A673 (cell line): Measurements from ENCODE around the gene PSMC5. TPM values are rescaled to one million over a fixed set of nuclear protein-coding genes. Genes with fewer than 3 reads are reported as not detected.
A peak's percentile ranks its signal among the peaks of the same experiment; 100 is the strongest.

Experiments
- BruUV-seq: library from RNA; stranded (reverse); fragments of 400-500 nt; replicated peaks from 2 replicates; lab custom pipeline; 2021; lab: Mats Ljungman, UMichigan
- CTCF ChIA-PET: fragments of 300-600 bp; sonication (Branson Sonifier 250); formaldehyde crosslinking; loops from one replicate; lab custom pipeline; 2022; ENCODE audit warnings: antibody characterized with exemption; lab: Charles Lee
- POLR2A ChIA-PET: fragments of 300-600 bp; sonication (Branson Sonifier 250); formaldehyde crosslinking; loops from one replicate; lab custom pipeline; 2022; ENCODE audit warnings: antibody characterized with exemption; ENCODE audit not compliant: low non-redundant PET; lab: Charles Lee
- DNase-seq: peaks from one replicate; pipeline ENCODE4 v3.0.0-alpha.2; 2015; ENCODE audit warnings: low spot score
- H3K27ac ChIP-seq: fragments of 200-600 bp; sonication (generic); 2 replicates; pipeline ENCODE4 v1.5.1; 2016; ENCODE audit warnings: mixed run types, low read depth, mild to moderate bottlenecking, mixed read lengths, antibody characterized with exemption, low read length; ENCODE audit not compliant: poor library complexity, severe bottlenecking
- H3K27me3 ChIP-seq: fragments of 200-600 bp; sonication (generic); replicated peaks from 2 replicates; pipeline ENCODE4 v1.6.1; 2017; ENCODE audit warnings: mixed run types, low read depth, mild to moderate bottlenecking, mixed read lengths, antibody characterized with exemption, low read length; ENCODE audit not compliant: insufficient read depth, poor library complexity
- H3K36me3 ChIP-seq: fragments of 200-600 bp; sonication (generic); 2 replicates; pipeline ENCODE4 v1.6.1; 2016; ENCODE audit warnings: mixed run types, mild to moderate bottlenecking, mixed read lengths, antibody characterized with exemption, low read length; ENCODE audit not compliant: insufficient read depth, poor library complexity, severe bottlenecking
- H3K4me1 ChIP-seq: fragments of 200-600 bp; sonication (generic); 2 replicates; pipeline ENCODE4 v1.6.1; 2017; ENCODE audit warnings: mixed run types, mild to moderate bottlenecking, mixed read lengths, antibody characterized with exemption, low read length; ENCODE audit not compliant: insufficient read depth, poor library complexity, severe bottlenecking
- H3K4me3 ChIP-seq: fragments of 200-600 bp; sonication (generic); 2 replicates; pipeline ENCODE4 v1.5.1; 2016; ENCODE audit warnings: low read depth, mixed run types, mild to moderate bottlenecking, mixed read lengths, low read length; ENCODE audit not compliant: poor library complexity, severe bottlenecking
- H3K9me3 ChIP-seq: fragments of 200-600 bp; sonication (generic); 2 replicates; pipeline ENCODE4 v1.6.1; 2016; ENCODE audit warnings: mixed run types, low read depth, mild to moderate bottlenecking, mixed read lengths, antibody characterized with exemption, low read length; ENCODE audit not compliant: poor library complexity, severe bottlenecking
- EZH2 ChIP-seq: fragments of 200-600 bp; sonication (generic); IDR thresholded peaks from 2 replicates; pipeline ENCODE4 v1.6.1; 2017; ENCODE audit warnings: borderline replicate concordance, low read depth, mild to moderate bottlenecking, mixed read lengths, antibody characterized with exemption, low read length; ENCODE audit not compliant: poor library complexity, severe bottlenecking
- intact Hi-C: fragments of 100-400 bp; cut with micrococcal nuclease; formaldehyde crosslinking; loops from one replicate; pipeline ENCODE4 v1.10.0; 2022; ENCODE audit not compliant: unreplicated experiment
- total RNA-seq: library from RNA; stranded (reverse); gene quantifications from 2 replicates; pipeline ENCODE4 v1.2.3, GENCODE V29; 2021
- TF ChIP-seq, protein P1 (sequence below): fragments of 300-800, 200-600 bp; sonication (generic); conservative IDR thresholded peaks from 2 replicates; pipeline ENCODE4 v1.5.1; 2017; ENCODE audit warnings: low read depth, mild to moderate bottlenecking, antibody characterized with exemption, low read length, moderate library complexity, mixed read lengths

Gene PSMC5
- total RNA-seq, 1 experiment from 2014 or later: 302 TPM

DNA sequence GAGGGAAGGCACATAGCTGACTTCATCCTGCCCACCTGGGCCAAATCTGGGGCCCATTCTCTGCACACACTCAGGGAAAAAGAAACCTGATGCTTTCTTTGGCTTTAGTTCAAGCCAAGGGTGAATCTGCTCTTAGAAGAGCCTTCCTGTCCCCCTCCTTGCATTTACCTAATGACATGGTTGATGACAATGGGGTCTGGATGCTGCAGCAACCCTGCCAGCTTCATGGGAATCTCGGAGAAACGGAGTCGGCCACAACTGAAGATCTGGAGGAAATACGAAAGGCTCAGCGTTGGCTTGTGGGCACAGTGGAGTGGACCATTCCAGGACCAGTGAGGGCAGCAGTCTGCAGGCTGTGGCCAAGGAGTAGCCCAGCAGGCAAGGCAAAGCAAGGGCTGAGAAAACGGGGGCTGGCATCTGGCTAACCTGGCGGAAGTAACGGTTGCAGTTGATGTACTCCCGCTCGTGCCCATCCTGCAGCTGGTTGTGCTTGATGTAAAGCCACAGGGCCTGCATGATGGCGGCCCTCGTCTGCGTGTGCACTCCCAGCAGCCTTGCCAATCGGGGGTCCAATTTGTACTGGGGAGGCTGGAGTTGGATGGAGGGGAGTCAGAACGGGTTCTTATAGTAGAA lies 6.6 kb downstream of the PSMC5 start:
- H3K4me3 ChIP-seq: no peak overlapping the region
- H3K9me3 ChIP-seq: no peaks in the 10 kb centered on the region
- peaks cover 28% of the 10 kb centered on the region for H3K4me1 ChIP-seq
- H3K27me3 ChIP-seq: no peaks in the 10 kb centered on the region
- peaks cover 79% of the 10 kb centered on the region for H3K36me3 ChIP-seq
- intact Hi-C loops: loop anchor here (2.0 kb wide), 1 partner anchor 133 kb away; the partner anchor contains the start of gene LIMD2
- POLR2A ChIA-PET: no interaction called here
- DNase-seq: no peak
- no peak overlapping the region for H3K27ac ChIP-seq
- BruUV-seq: no TSS peak
- TF ChIP-seq EZH2: no peak
- TF ChIP-seq, protein P1, sequence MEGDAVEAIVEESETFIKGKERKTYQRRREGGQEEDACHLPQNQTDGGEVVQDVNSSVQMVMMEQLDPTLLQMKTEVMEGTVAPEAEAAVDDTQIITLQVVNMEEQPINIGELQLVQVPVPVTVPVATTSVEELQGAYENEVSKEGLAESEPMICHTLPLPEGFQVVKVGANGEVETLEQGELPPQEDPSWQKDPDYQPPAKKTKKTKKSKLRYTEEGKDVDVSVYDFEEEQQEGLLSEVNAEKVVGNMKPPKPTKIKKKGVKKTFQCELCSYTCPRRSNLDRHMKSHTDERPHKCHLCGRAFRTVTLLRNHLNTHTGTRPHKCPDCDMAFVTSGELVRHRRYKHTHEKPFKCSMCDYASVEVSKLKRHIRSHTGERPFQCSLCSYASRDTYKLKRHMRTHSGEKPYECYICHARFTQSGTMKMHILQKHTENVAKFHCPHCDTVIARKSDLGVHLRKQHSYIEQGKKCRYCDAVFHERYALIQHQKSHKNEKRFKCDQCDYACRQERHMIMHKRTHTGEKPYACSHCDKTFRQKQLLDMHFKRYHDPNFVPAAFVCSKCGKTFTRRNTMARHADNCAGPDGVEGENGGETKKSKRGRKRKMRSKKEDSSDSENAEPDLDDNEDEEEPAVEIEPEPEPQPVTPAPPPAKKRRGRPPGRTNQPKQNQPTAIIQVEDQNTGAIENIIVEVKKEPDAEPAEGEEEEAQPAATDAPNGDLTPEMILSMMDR: no peak
- CTCF ChIA-PET: interaction anchor here (0.6 to 0.7 kb wide), 3 partner anchors 9 to 212 kb away, joined by 3 to 4 read pairs (median 3); partner anchors contain the start of genes CCDC47, DDX42 and MAP3K3

DNA sequence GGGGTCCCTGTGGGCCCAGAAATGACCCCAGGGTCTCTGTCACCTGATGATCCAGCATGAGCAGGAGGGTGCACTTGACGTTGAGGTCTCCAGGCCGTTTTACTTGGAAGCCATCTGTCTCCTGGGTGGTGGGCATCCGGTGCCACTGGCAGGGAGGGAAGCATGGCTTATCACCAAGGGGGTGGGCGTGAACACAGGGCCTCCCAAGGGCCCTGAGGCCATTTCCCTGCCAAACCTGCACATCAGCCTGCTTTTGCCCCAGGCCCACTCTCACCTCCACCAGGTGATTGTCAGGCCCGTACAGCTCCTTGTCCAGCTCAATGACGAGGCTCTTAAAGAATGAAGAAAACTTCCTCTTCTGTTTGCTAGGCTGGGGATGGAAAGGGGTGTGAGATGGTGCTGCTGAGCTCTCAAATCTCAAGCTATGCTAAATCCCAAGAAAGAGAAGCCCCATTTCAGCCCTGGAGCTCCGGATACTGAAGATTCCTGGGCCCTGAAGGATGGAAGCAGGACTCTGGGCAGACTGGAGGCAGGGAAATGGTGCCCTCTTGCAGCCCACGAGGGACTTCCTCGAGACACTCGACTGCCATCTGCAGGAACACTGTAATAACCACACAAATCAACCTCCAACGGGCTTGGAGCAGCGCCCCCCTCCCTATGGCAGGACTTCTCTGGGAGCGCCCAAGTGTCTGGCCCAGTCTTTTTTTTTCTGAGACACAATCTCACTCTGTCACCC lies 7.4 kb downstream of the PSMC5 start:
- Histone ChIP-seq H3K27ac (no peak overlapping the region), H3K27me3 (no peaks in the 10 kb centered on the region), H3K9me3 (no peaks in the 10 kb centered on the region), H3K36me3 (peaks cover 72% of the 10 kb centered on the region), H3K4me1 (peaks cover 31% of the 10 kb centered on the region), H3K4me3 (no peak overlapping the region)
- ChIA-PET POLR2A (no interaction called here), CTCF (interaction anchor here (0.7 kb wide), 2 partner anchors 9 to 213 kb away, joined by 3 to 4 read pairs; partner anchors contain the start of gene MAP3K3)
- intact Hi-C loops: loop anchor here (2.0 kb wide), 1 partner anchor 134 kb away; the partner anchor contains the start of gene LIMD2
- TF ChIP-seq, protein P1: peak; percentile 93
- no peak for TF ChIP-seq EZH2
- BruUV-seq: no TSS peak
- DNase-seq: peak; percentile 95

DNA sequence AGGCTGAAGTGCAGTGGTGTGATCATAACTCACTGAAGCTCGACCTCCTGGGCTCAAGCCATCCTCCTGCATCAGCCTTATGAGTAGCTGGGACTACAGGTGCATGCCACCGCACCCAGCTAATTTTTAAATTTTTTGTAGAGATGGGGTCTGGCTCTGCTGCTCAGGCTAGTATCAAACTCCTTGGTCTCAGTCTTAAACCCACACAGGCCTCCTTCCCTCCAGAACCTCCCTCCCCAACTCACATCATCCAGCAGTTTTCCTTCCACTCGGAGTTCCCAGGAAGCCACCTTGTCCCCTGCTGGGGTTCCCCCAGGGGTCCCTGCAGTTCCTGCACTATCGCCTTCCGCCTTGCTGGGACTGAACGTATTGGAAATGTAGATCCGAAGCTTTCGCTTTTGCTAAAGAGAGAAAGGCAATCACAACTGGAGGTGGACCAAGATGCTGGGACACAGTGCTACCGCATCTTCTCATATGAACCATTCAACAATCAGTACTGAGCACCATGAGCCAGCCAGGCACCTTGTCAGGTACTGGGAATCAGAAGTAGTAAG lies 8.0 kb downstream of the PSMC5 start:
- CTCF ChIA-PET: no interaction called here
- Histone ChIP-seq H3K36me3 (peaks cover 65% of the 10 kb centered on the region), H3K4me1 (peaks cover 38% of the 10 kb centered on the region), H3K27me3 (no peaks in the 10 kb centered on the region), H3K9me3 (no peaks in the 10 kb centered on the region), H3K27ac (no peak overlapping the region), H3K4me3 (no peak overlapping the region)
- POLR2A ChIA-PET: no interaction called here
- DNase-seq: no peak
- TF ChIP-seq, protein P1: no peak; the same call in 1 of the 2 replicates
- TF ChIP-seq EZH2: no peak
- intact Hi-C loops: loop anchor here (2.0 kb wide), 1 partner anchor 134 kb away; the partner anchor contains the start of gene LIMD2
- BruUV-seq: no TSS peak
